ENCODE results near the gene MYOZ3.

MYOZ3 gene

DNA sequence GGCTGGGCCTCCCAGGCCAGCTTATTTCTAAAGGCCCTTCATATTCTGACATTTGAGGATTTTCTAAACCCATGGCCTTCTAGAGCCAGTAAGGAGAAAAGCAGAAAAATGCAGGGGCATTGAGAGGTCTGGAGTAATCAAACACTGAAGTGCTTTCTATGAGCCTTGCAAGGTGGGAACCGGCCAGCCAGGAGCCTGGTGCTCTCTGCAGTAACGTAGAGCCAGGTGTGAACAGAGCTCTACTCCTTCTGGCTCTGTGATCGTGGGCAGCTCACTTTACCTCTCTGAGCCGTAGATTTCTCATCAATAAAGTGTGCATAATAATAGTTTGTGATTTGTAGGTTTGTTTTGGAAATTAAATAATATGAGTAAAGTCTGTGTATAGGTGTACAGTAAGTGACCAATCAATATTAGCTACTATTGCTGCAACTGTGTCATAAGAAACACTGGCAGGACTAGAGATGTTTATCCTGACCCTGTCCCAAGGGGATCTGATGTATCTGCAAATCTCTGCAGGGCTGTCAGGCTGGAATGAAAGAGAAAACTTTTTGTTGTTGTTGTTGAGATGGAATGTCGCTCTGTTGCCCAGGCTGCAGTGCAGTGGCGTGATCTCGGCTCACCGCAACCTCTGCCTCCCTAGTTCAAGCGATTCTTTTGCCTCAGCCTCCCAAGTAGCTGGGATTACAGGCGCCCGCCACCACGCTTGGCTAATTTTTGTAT is 17.9 kb upstream of the MYOZ3 start:
- no peak for DNase-seq (ENCODE audit: low spot score)

GRCh38 chr5:150644058-150644457 is 17.0 kb upstream of the MYOZ3 start:
- no peak for DNase-seq (ENCODE audit: low spot score)

DNA sequence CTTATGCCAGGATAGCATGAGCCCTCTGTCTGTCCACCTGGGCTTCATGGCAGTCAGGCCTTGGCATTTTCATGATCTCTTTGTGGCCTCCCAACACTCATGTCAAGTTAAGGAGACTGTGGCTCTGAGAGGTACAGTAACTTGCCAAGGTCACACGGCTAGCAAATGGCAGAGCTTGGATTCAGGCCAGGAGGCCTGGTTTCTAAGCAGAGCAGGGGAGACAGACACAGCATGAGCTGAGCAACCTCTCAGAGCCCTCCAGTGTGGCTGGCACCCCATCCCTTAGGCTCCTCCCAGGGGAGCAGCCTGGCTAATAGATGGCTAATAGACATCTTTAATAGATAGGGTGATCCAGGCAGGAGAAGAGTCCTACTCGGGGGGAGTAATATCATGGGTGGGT is 16.5 kb upstream of the MYOZ3 start:
- no peak for DNase-seq (ENCODE audit: low spot score)

DNA sequence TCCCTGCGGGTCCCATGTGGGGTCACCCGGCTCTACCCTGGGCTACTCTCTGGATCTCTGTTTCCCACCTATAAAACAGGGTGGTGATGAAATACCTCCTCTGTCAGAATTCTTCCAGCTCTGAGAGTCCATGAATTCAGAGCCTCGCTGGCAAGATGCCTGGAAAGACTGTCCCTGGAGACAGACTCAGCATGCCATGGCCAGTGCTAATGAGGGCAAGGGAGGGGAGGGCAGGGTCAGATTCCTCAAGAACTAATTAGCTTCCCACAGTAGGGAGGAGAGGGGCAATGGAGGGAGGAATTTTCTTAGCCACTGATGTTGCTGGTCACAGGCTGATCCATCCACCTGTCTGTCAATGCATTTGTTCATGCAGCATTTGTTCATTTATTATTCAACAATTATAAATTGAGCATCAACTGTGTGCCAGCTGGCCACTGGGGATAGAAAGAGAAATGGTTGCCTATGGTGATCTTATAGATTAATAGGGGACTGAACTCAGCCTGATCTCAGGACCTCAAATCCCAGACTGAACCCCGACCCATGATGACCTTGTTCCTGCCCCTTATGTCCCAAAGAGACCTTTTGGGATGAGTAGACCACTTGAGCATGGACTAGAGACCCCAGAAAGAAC is 15.9 kb upstream of the MYOZ3 start:
- peak; percentile 84 for DNase-seq (ENCODE audit: low spot score)

DNA sequence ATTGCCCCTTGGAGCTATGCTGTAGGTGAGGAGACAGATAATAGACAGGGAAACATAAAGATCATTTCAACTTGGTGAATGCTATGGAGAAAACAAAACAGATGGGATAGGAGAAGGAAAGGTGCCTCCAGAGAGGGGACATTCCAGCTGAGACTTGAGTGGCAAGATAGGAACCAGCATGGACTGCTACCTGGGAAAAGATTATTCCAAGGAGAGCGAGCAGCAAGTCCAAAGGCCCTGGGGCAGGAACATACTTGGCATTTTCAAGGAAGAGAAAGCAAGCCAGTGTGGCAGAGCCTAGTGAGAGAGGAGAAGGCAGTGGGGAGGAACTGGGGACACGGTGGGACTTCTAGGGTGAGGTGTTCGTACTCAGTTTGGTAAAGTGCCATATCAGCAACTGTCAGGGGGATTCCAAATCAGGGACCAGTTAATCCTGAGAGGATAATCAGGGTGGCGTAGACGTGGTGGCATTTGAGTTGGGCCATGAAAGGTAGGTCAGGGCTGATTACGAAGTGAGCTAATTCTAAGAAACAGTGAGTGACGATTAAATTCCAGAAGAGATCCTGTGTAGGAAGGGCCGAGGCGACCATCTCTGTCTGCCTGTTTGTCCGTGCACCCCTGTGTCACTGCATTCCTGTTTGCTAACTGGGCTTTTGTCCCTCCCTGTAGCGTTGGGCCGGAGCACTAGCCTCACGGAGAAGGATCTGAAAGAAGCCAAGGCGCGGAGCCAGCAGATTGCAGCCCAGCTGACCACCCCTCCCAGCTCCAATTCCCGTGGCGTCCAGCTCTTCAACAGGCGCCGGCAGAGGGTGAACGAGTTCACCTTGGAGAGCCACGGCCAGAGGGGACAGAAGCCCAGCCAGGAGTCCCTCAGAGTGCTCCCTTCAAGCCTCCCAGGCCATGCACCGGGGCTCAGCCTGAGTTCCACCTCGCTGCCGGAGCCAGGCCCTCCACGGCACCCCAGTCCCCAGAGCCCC is 13.5 kb upstream of the MYOZ3 start:
- no peak for DNase-seq (ENCODE audit: low spot score)

- no peak for DNase-seq (ENCODE audit: low spot score)
These were observed 12.6 kb upstream of the MYOZ3 start for GRCh38 chr5:150648294-150649107.

GRCh38 chr5:150649108-150650020 is 11.7 kb upstream of the MYOZ3 start:
- DNase-seq (ENCODE audit: low spot score), result no peak

DNA sequence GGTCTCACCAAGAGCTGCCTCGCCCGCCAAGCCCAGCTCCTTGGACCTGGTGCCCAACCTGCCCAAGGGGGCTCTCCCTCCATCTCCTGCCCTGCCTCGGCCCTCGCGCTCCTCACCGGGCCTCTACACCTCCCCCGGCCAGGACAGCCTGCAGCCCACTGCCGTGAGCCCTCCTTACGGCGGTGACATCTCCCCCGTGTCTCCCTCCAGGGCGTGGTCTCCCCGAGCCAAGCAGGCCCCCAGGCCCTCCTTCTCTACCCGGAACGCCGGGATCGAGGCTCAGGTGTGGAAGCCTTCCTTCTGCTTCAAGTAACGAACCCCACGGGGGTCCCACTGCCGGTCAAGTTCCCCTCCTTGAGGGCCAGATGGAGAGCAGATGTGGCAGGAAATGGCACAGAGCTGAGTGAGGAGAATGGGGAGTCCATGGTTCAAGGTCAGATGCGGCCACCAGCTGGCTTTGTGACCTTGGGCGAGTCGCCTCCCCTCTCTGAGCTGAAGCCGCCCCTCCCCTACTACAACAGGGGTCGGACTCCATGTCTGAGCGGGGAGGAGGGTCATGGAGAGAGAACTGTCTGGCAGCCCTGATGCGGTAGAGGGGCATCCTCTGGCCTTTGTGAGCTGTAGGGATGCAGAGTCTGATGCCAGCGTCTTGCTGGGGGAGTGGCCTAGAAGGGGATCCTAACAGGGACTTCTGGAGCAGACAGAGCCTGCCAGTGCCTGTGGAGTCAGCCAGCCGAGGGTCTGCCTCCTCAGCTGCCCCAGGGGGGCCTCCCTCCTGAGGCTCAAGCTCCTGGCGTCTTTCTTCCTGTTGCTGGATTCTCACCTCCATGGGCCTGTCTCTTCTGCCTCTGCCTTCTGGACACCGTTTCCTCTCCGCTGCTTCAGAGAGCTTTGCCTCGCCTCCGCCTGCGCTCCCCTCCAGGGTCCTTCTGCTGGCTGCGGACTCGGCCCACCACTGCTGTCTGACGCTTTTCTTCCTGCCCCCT is 10.7 kb upstream of the MYOZ3 start:
- DNase-seq (ENCODE audit: low spot score), result no peak

DNA sequence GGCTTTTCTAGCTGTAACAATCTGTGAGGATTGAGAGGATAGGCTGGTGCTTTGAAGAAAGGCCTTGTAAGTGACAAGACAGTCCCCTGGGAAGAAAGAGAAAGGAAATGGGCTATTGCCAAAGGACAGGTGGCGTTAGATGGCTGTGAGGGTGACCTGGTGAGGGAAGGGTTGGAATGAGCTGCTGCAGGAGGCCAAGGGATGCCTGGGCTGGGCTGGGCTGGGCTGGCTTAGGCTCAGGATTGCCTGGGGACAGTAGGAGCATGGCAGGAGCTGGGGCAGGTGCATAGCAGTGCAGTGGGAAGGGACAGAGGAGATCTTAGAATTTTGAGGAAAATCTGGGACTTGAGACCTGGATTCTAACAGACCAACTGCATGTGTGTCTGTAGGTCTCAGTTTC is 9.7 kb upstream of the MYOZ3 start:
- DNase-seq (ENCODE audit: low spot score), result no peak

DNA sequence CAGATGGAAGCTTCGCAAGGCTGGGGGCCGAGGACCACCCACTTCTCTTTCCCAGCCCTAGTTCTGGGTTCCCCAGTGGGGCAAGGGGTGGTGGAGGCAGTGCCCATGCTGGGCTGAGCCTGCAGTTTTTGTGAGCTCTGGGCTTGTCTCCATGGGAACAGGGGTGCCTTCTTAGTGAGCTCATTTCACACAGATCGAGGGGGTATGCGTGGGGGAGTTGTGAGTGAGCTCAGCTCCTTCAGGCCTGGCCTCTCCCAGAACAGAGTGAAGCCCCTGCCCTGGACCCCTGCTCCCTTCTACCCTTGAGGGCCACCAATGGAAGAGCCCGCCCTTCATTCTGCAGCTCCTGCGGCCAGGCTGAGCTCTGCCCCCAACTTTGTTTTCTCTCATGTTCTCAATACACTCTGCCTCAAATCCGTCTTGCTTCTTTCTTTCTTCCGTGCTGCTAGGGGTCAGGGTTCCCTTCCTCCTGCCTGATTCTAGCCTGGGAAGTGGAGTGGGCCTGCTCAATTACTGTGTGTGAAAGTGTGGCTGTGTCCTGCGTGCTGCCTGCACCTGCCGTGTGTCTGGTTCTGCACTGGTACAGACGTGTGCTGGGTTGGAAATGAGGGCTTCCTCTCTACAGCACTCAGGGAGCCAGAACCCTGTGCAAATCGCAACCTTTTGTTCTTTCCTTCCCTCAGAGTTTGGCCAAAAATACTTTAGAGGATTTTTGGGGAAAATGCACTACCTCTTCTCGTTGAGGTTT is 9.0 kb upstream of the MYOZ3 start:
- DNase-seq (ENCODE audit: low spot score), result no peak

DNA sequence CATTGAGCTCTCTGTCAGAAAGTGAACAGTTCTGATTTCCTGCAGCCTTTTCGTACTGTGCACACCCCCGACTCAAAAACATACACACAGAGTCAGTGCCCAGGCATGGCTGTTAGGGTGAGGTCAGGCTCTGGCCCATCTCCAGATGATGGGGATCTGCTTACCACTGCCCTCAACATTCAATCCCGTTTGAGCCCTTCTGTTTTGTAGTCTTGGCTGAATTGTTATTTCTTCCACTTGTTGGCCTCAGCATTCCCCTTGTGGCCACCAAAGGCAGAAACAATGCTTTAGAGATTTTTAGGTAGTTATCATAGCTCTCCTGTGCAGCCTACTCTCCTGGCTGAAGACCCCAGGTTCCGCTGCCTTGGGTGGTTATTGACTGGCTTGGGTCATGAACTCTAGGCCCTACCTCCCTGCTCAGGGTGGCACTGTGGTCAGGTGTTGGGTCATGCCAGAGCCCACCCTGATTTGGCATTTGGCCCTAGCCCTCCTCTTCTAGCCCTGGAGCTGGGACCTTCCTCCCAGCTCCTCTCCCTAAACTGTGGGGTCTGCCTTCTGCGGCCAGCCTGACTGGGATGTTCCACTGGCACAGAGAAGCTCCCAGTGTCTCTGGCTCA is 7.8 kb upstream of the MYOZ3 start:
- peak; percentile 63 for DNase-seq (ENCODE audit: low spot score)

GRCh38 chr5:150653762-150654556 is 7.1 kb upstream of the MYOZ3 start:
- peak; percentile 94 for DNase-seq (ENCODE audit: low spot score)

DNA sequence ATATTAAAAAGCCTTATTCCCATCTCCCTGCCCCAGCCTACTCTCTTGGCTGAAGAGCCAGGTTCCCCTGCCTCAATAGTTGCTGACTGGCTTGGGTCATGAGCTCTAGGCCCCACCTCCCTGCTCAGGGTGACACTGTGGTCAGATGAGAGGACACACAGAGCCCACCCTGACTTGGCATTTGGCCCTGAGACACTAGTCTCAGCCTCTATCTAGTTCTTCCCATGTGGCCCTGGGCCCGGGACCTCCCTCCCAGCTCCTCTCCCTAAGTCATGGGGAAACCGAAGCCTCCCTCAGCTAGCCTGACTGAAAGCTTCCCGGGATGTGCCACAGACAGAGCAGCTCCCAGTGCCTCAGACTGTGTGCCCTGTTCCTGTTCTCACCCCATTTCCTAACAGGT is 5.8 kb upstream of the MYOZ3 start:
- DNase-seq (ENCODE audit: low spot score), result no peak

- peak; percentile 80 for DNase-seq (ENCODE audit: low spot score)
These were observed 4.6 kb upstream of the MYOZ3 start for GRCh38 chr5:150656191-150657132.

GRCh38 chr5:150658121-150658520 is 2.9 kb upstream of the MYOZ3 start:
- DNase-seq (ENCODE audit: low spot score), result no peak

GRCh38 chr5:150658699-150659265 is 2.3 kb upstream of the MYOZ3 start:
- DNase-seq (ENCODE audit: low spot score), result no peak
